Mesendoderm (in vitro differentiated cells): Measurements from ENCODE around the gene VIPR2.
A peak's percentile ranks its signal among the peaks of the same experiment; 100 is the strongest.

Source experiments
- DNase-seq: peaks from one replicate; pipeline ENCODE4 v3.0.0; 2013
- H2AK5ac ChIP-seq: 2 replicates; pipeline ENCODE4 v1.6.1; 2013; ENCODE audit warnings: low read length, inconsistent platforms
- H2BK120ac ChIP-seq: 2 replicates; pipeline ENCODE4 v1.6.1; 2013; ENCODE audit warnings: low read depth, mild to moderate bottlenecking, low read length, moderate library complexity, mixed read lengths
- H2BK15ac ChIP-seq: replicated peaks from 2 replicates; pipeline ENCODE4 v1.6.1; 2013; ENCODE audit warnings: low read depth, mild to moderate bottlenecking, moderate library complexity
- H2BK5ac ChIP-seq: 2 replicates; pipeline ENCODE4 v1.6.1; 2013; ENCODE audit warnings: low read length, inconsistent platforms
- H3K18ac ChIP-seq: 2 replicates; pipeline ENCODE4 v1.6.1; 2013; ENCODE audit warnings: mild to moderate bottlenecking, low read length, mixed read lengths
- H3K23ac ChIP-seq: one replicate; pipeline ENCODE4 v1.6.1; 2013; ENCODE audit warnings: low read length
- H3K27ac ChIP-seq: 2 replicates; pipeline ENCODE4 v1.5.1; 2013; ENCODE audit warnings: low read depth, mild to moderate bottlenecking, inconsistent platforms, low read length, moderate library complexity
- H3K27me3 ChIP-seq: 2 replicates; pipeline ENCODE4 v1.6.1; 2013; ENCODE audit warnings: low read length, control low read depth, mild to moderate bottlenecking, inconsistent platforms; ENCODE audit not compliant: insufficient read depth, poor library complexity
- H3K36me3 ChIP-seq: 2 replicates; pipeline ENCODE4 v1.6.1; 2013; ENCODE audit warnings: low read length, inconsistent platforms; ENCODE audit not compliant: control insufficient read depth, insufficient read depth
- H3K4ac ChIP-seq: one replicate; pipeline ENCODE4 v1.6.1; 2013; ENCODE audit warnings: low read depth, mild to moderate bottlenecking, low read length, moderate library complexity
- H3K4me1 ChIP-seq: 2 replicates; pipeline ENCODE4 v1.6.1; 2013; ENCODE audit warnings: low read depth, low read length, inconsistent platforms; ENCODE audit not compliant: control insufficient read depth
- H3K4me2 ChIP-seq: 2 replicates; pipeline ENCODE4 v1.6.1; 2013; ENCODE audit warnings: low read length
- H3K4me3 ChIP-seq: 2 replicates; pipeline ENCODE4 v1.5.1; 2013; ENCODE audit warnings: mild to moderate bottlenecking, low read length
- H3K56ac ChIP-seq: one replicate; pipeline ENCODE4 v1.6.1; 2013; ENCODE audit warnings: low read length
- H3K79me1 ChIP-seq: 2 replicates; pipeline ENCODE4 v1.6.1; 2013; ENCODE audit warnings: low read length, inconsistent platforms
- H3K79me2 ChIP-seq: 2 replicates; pipeline ENCODE4 v1.6.1; 2013; ENCODE audit warnings: mild to moderate bottlenecking, low read length; ENCODE audit not compliant: control insufficient read depth, insufficient read depth
- H3K9ac ChIP-seq: 2 replicates; pipeline ENCODE4 v1.6.1; 2013; ENCODE audit warnings: low read length, inconsistent platforms
- H4K5ac ChIP-seq: one replicate; pipeline ENCODE4 v1.6.1; 2013; ENCODE audit warnings: low read length
- H4K8ac ChIP-seq: one replicate; pipeline ENCODE4 v1.6.1; 2013; ENCODE audit warnings: low read depth, mild to moderate bottlenecking, control low read depth, low read length, moderate library complexity
- WGBS: extraction: QIAGEN DNeasy Blood & Tissue Kit; methylation state at CpG from one replicate; pipeline ENCODE4 v1.1.7; 2013; ENCODE audit warnings: low lambda C conversion rate, missing lambda C conversion rate; ENCODE audit not compliant: insufficient coverage; ENCODE audit errors: extremely low coverage; 5-methylcytosine and 5-hydroxymethylcytosine counted together

Gene VIPR2

GRCh38 chr7:159010411-159010810 is 134.3 kb downstream of the VIPR2 start:
- Histone ChIP-seq H3K27me3 (no peaks in the 10 kb centered on the region), H3K18ac (no peak overlapping the region), H3K4me1 (peaks cover 2% of the 10 kb centered on the region), H3K4ac (no peak overlapping the region), H2BK120ac (no peak overlapping the region), H3K79me1 (no peaks in the 10 kb centered on the region), H3K23ac (no peak overlapping the region), H2BK5ac (no peak overlapping the region), H3K27ac (no peak overlapping the region), H3K4me3 (no peak overlapping the region), H3K4me2 (no peak overlapping the region), H2AK5ac (no peak overlapping the region), H4K8ac (no peak overlapping the region), H3K36me3 (no peaks in the 10 kb centered on the region), H3K56ac (no peak overlapping the region), H3K79me2 (no peaks in the 10 kb centered on the region), H3K9ac (no peak overlapping the region), H4K5ac (no peak overlapping the region), H2BK15ac (no peak overlapping the region)
- WGBS: no CpG with 5 or more reads among the region's 15 CpGs
- DNase-seq: no peak

- no peak overlapping the region for H3K4me2 ChIP-seq
- no peak overlapping the region for H3K18ac ChIP-seq
- H3K27me3 ChIP-seq: no peaks in the 10 kb centered on the region
- no CpG with 5 or more reads among the region's 17 CpGs for WGBS
- no peak overlapping the region for H3K27ac ChIP-seq
- H3K79me1 ChIP-seq: no peaks in the 10 kb centered on the region
- no peak overlapping the region for H2AK5ac ChIP-seq
- no peak overlapping the region for H2BK5ac ChIP-seq
- H2BK120ac ChIP-seq: no peak overlapping the region
- no peak overlapping the region for H3K4ac ChIP-seq
- H3K56ac ChIP-seq: no peak overlapping the region
- H4K5ac ChIP-seq: no peak overlapping the region
- no peaks in the 10 kb centered on the region for H3K4me1 ChIP-seq
- no peak overlapping the region for H2BK15ac ChIP-seq
- no peaks in the 10 kb centered on the region for H3K36me3 ChIP-seq
- no peak overlapping the region for H3K23ac ChIP-seq
- H3K9ac ChIP-seq: no peak overlapping the region
- no peaks in the 10 kb centered on the region for H3K79me2 ChIP-seq
- H3K4me3 ChIP-seq: no peak overlapping the region
- no peak for DNase-seq
- H4K8ac ChIP-seq: no peak overlapping the region
Observed at GRCh38 chr7:159009951-159010350, 134.7 kb downstream of the VIPR2 start.

GRCh38 chr7:159008417-159008816 is 136.2 kb downstream of the VIPR2 start:
- Histone ChIP-seq H3K4me3 (no peak overlapping the region), H4K8ac (no peak overlapping the region)
- no CpG with 5 or more reads among the region's 9 CpGs for WGBS

GRCh38 chr7:159007996-159008389 is 136.7 kb downstream of the VIPR2 start:
- DNase-seq: no peak
- no peak overlapping the region for H3K27ac ChIP-seq
- H3K18ac ChIP-seq: no peak overlapping the region
- H4K5ac ChIP-seq: no peak overlapping the region
- H2AK5ac ChIP-seq: no peak overlapping the region
- no CpG with 5 or more reads among the region's 5 CpGs for WGBS
- no peak overlapping the region for H3K23ac ChIP-seq
- H3K9ac ChIP-seq: no peak overlapping the region
- H3K4me3 ChIP-seq: no peak overlapping the region
- no peak overlapping the region for H4K8ac ChIP-seq
- no peak overlapping the region for H2BK5ac ChIP-seq
- H3K79me1 ChIP-seq: no peaks in the 10 kb centered on the region
- H2BK120ac ChIP-seq: no peak overlapping the region
- no peaks in the 10 kb centered on the region for H3K4me1 ChIP-seq
- no peaks in the 10 kb centered on the region for H3K27me3 ChIP-seq
- no peak overlapping the region for H3K4ac ChIP-seq
- H3K36me3 ChIP-seq: no peaks in the 10 kb centered on the region
- no peaks in the 10 kb centered on the region for H3K79me2 ChIP-seq
- H3K4me2 ChIP-seq: no peak overlapping the region
- H3K56ac ChIP-seq: no peak overlapping the region
- no peak overlapping the region for H2BK15ac ChIP-seq

More at GRCh38 chr7:159008417-159008816, 136.2 kb downstream of the VIPR2 start:
- no peak overlapping the region for H2BK15ac ChIP-seq
- no peak overlapping the region for H3K18ac ChIP-seq
- no peak overlapping the region for H3K27ac ChIP-seq
- no peaks in the 10 kb centered on the region for H3K79me1 ChIP-seq
- H4K5ac ChIP-seq: no peak overlapping the region
- H3K9ac ChIP-seq: no peak overlapping the region
- H3K4me2 ChIP-seq: no peak overlapping the region
- H3K4ac ChIP-seq: no peak overlapping the region
- no peaks in the 10 kb centered on the region for H3K36me3 ChIP-seq
- no peak overlapping the region for H2BK120ac ChIP-seq
- H3K27me3 ChIP-seq: no peaks in the 10 kb centered on the region
- H3K79me2 ChIP-seq: no peaks in the 10 kb centered on the region
- H2BK5ac ChIP-seq: no peak overlapping the region
- H2AK5ac ChIP-seq: no peak overlapping the region
- no peak overlapping the region for H3K56ac ChIP-seq
- no peaks in the 10 kb centered on the region for H3K4me1 ChIP-seq
- H3K23ac ChIP-seq: peak overlapping the region; percentile 24
- no peak for DNase-seq

- no CpG with 5 or more reads among the region's 19 CpGs for WGBS
- Histone ChIP-seq H3K18ac (no peak overlapping the region), H2BK15ac (no peak overlapping the region)
Observed at GRCh38 chr7:159007364-159007995, 137.2 kb downstream of the VIPR2 start.

GRCh38 chr7:159006610-159007130 is 138.0 kb downstream of the VIPR2 start:
- Histone ChIP-seq H3K9ac (no peak overlapping the region), H3K4me2 (no peak overlapping the region), H4K8ac (no peak overlapping the region), H3K79me1 (no peaks in the 10 kb centered on the region), H3K18ac (no peak overlapping the region), H2BK15ac (no peak overlapping the region), H2BK120ac (no peak overlapping the region), H3K4me1 (no peaks in the 10 kb centered on the region), H2AK5ac (no peak overlapping the region), H3K56ac (no peak overlapping the region), H3K4ac (no peak overlapping the region), H3K23ac (no peak overlapping the region), H4K5ac (no peak overlapping the region), H3K27me3 (no peaks in the 10 kb centered on the region), H3K27ac (no peak overlapping the region), H2BK5ac (no peak overlapping the region), H3K36me3 (no peaks in the 10 kb centered on the region), H3K79me2 (no peaks in the 10 kb centered on the region), H3K4me3 (no peak overlapping the region)
- no CpG with 5 or more reads among the region's 31 CpGs for WGBS
- DNase-seq: no peak

More at GRCh38 chr7:159007364-159007995, 137.2 kb downstream of the VIPR2 start:
- no peak overlapping the region for H3K27ac ChIP-seq
- H4K8ac ChIP-seq: no peak overlapping the region
- H3K4ac ChIP-seq: no peak overlapping the region
- H2BK120ac ChIP-seq: no peak overlapping the region
- H3K9ac ChIP-seq: no peak overlapping the region
- H3K56ac ChIP-seq: no peak overlapping the region
- no peaks in the 10 kb centered on the region for H3K79me1 ChIP-seq
- H3K4me2 ChIP-seq: no peak overlapping the region
- H3K79me2 ChIP-seq: no peaks in the 10 kb centered on the region
- DNase-seq: no peak
- H3K4me3 ChIP-seq: no peak overlapping the region
- H2AK5ac ChIP-seq: no peak overlapping the region
- H4K5ac ChIP-seq: no peak overlapping the region
- H3K4me1 ChIP-seq: no peaks in the 10 kb centered on the region
- no peaks in the 10 kb centered on the region for H3K36me3 ChIP-seq
- H2BK5ac ChIP-seq: no peak overlapping the region
- no peak overlapping the region for H3K23ac ChIP-seq
- no peaks in the 10 kb centered on the region for H3K27me3 ChIP-seq
